Measurements from ENCODE around the gene GLB1L2.
"Not testable (repeated sequence)": the region's sequence is repeated elsewhere in the genome, so short reads cannot be mapped to it uniquely, and the experiment has no call there.

Gene GLB1L2

GRCh38 chr11:134312807-134313206, 19.0 kb upstream of the GLB1L2 start:
- TF ChIP-seq, protein P1, sequence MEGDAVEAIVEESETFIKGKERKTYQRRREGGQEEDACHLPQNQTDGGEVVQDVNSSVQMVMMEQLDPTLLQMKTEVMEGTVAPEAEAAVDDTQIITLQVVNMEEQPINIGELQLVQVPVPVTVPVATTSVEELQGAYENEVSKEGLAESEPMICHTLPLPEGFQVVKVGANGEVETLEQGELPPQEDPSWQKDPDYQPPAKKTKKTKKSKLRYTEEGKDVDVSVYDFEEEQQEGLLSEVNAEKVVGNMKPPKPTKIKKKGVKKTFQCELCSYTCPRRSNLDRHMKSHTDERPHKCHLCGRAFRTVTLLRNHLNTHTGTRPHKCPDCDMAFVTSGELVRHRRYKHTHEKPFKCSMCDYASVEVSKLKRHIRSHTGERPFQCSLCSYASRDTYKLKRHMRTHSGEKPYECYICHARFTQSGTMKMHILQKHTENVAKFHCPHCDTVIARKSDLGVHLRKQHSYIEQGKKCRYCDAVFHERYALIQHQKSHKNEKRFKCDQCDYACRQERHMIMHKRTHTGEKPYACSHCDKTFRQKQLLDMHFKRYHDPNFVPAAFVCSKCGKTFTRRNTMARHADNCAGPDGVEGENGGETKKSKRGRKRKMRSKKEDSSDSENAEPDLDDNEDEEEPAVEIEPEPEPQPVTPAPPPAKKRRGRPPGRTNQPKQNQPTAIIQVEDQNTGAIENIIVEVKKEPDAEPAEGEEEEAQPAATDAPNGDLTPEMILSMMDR (conservative IDR thresholded peaks at IDR 0.05; ENCODE audit: low read depth, low read length): no peak
- no peak for DNase-seq (ENCODE audit: low read depth)
- no peak overlapping the region for H3K4me3 ChIP-seq (ENCODE audit: low read depth, low read length)

DNA sequence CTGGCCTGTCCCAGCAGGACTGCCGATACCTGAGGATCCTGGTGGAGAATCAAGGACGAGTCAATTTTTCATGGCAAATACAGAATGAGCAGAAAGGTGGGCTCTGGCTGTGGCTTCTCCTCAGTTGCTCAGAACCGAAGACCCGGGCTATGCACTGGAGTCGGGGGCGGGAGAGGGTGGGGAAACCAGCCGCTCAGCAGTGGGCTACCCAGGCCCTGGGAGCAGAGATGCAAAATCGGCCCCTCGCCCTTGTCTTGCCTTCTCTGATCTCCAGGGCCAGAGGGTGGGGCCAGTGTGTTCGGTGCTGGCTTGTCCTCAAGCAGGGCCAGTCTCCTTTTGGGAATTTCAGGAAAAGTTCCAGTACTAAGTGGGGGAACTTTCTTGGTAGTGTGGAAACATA, 18.4 kb upstream of the GLB1L2 start:
- DNase-seq (ENCODE audit: low read depth): no peak
- H3K4me3 ChIP-seq (ENCODE audit: low read depth, low read length): no peak overlapping the region
- TF ChIP-seq, protein P1 (conservative IDR thresholded peaks at IDR 0.05; ENCODE audit: low read depth, low read length): no peak

DNA sequence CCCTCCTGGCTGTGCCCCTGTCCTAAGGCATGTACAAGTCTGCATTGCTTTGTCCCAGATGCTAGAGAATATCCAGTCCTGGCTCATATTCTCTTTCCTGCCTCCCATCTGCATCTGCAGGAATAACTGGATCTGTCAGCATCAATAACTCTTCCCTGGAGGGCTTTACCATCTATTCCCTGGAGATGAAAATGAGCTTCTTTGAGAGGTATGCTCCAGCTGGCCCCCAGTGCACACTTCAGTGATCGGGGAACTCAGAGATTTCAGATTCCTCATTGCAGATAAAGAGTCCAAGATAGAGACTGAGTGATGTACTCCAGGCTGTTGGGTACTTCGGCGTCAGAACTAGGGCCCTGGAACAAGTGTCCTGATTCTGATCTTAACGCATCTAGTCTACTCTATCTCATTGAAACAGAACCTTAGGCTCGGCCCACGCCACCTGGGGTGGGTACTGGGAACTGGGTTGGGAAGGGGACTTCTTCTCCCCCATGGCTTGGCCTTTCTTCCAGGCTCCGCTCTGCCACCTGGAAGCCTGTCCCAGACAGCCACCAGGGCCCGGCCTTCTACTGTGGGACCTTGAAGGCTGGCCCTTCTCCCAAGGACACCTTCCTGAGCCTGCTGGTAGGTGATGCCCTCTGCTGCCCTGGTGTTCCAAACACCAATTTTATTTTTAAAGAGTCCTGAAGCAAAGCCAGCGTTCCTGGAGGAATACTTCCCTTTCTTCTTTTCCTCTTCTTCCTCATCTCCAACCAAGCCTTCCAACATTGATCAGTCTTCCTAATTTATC, 17.8 kb upstream of the GLB1L2 start:
- H3K4me3 ChIP-seq (ENCODE audit: low read depth, low read length): no peak overlapping the region
- TF ChIP-seq, protein P1 (conservative IDR thresholded peaks at IDR 0.05; ENCODE audit: low read depth, low read length): no peak
- DNase-seq (ENCODE audit: low read depth): no peak

- TF ChIP-seq, protein P1 (conservative IDR thresholded peaks at IDR 0.05; ENCODE audit: low read depth, low read length): no peak
- DNase-seq (ENCODE audit: low read depth): no peak
- no peak overlapping the region for H3K4me3 ChIP-seq (ENCODE audit: low read depth, low read length)
These were observed 14.7 kb upstream of the GLB1L2 start for GRCh38 chr11:134317103-134317502.

DNA sequence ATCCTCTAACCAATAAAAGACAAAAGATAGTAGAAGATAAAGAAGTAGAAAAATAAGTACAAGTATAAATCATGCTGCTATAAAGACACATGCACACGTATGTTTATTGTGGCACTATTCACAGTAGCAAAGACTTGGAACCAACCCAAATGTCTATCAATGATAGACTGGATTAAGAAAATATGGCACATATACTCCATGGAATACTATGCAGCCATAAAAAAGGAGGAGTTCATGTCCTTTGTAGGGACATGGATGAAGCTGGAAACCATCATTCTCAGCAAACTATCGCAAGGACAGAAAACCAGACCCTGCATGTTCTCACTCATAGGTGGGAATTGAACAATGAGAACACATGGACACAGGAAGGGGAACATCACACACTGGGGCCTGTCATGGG, 10.4 kb upstream of the GLB1L2 start:
- H3K4me3 ChIP-seq (ENCODE audit: low read depth, low read length); DNase-seq (ENCODE audit: low read depth): not testable (repeated sequence)

- TF ChIP-seq, protein P1 (conservative IDR thresholded peaks at IDR 0.05; ENCODE audit: low read depth, low read length): no peak
- no peak for DNase-seq (ENCODE audit: low read depth)
- no peak overlapping the region for H3K4me3 ChIP-seq (ENCODE audit: low read depth, low read length)
These were observed 9.2 kb upstream of the GLB1L2 start for GRCh38 chr11:134322553-134322952.

GRCh38 chr11:134328433-134328832, 3.4 kb upstream of the GLB1L2 start:
- DNase-seq (ENCODE audit: low read depth): no peak
- TF ChIP-seq, protein P1 (conservative IDR thresholded peaks at IDR 0.05; ENCODE audit: low read depth, low read length): no peak
- no peak overlapping the region for H3K4me3 ChIP-seq (ENCODE audit: low read depth, low read length)
